B cell (primary cell): ENCODE data around the gene GABPB1. TPM values are rescaled to one million over a fixed set of nuclear protein-coding genes. Genes with fewer than 3 reads are reported as not detected.

Source experiments
- ATAC-seq: fragments of 200-7000 bp; cut with Tn5 transposase; one replicate; pipeline ENCODE4 v1.10.0; 2021; ENCODE audit warnings: low read depth, mild to moderate bottlenecking, moderate number of reproducible peaks, moderate library complexity
- CTCF ChIA-PET: fragments of 350-600 bp; sonication (Branson Sonifier 250); formaldehyde crosslinking; loops from one replicate; lab custom pipeline; 2021; ENCODE audit warnings: antibody characterized with exemption, inconsistent platforms; lab: Charles Lee
- POLR2A ChIA-PET: fragments of 350-600 bp; sonication (Branson Sonifier 250); formaldehyde crosslinking; loops from one replicate; lab custom pipeline; 2021; ENCODE audit warnings: antibody characterized with exemption; lab: Charles Lee
- DNase-seq: peaks from one replicate; pipeline ENCODE4 v3.0.0; 2013
- H2AFZ ChIP-seq: 2 replicates; pipeline ENCODE4 v1.6.1; 2012; ENCODE audit warnings: mild to moderate bottlenecking, low read depth, low read length; ENCODE audit not compliant: insufficient read depth, poor library complexity, severe bottlenecking
- H3K27ac ChIP-seq, 2 donors: 1 replicate in 1 of 2; 2 replicates in 1 of 2; pipeline ENCODE4 v1.5.1; 2012 to 2013; ENCODE audit warnings: low read length in 2 of 2, mild to moderate bottlenecking in 2 of 2, moderate library complexity in 1 of 2
- H3K27me3 ChIP-seq, 4 experiments: fragments of 200-600 bp in 1 of 4; sonication (generic) in 1 of 4; replicated peaks in 1 of 4; 1 replicate in 2 of 4; 2 replicates in 2 of 4; pipeline versions ENCODE4 v1.6.1 to v1.7.0; 2013 to 2016; ENCODE audit warnings: low read length in 3 of 4, mild to moderate bottlenecking in 2 of 4, mixed read lengths in 1 of 4, moderate library complexity in 1 of 4; ENCODE audit not compliant: insufficient read depth in 4 of 4, control insufficient read depth in 3 of 4; ENCODE audit errors: control extremely low read depth in 1 of 4
- H3K36me3 ChIP-seq, 2 experiments: replicated peaks in 1 of 2; 1 replicate in 1 of 2; 2 replicates in 1 of 2; pipeline versions ENCODE4 v1.6.1 to v1.7.1; 2013; ENCODE audit warnings: low read length in 1 of 2; ENCODE audit not compliant: insufficient read depth in 2 of 2, control insufficient read depth in 1 of 2; ENCODE audit errors: control extremely low read depth in 1 of 2, extremely low read depth in 1 of 2
- H3K4me1 ChIP-seq, 2 donors: fragments of 200-600 bp in 1 of 2; sonication (generic) in 1 of 2; 1 replicate in 1 of 2; 2 replicates in 1 of 2; pipeline versions ENCODE4 v1.5.1 to v1.6.1; 2013 to 2017; ENCODE audit warnings: low read length in 2 of 2; ENCODE audit not compliant: control insufficient read depth in 2 of 2, insufficient read depth in 2 of 2
- H3K4me2 ChIP-seq: replicated peaks from 2 replicates; pipeline ENCODE3; 2012; ENCODE audit warnings: mild to moderate bottlenecking, low read depth, low read length; ENCODE audit not compliant: poor library complexity, severe bottlenecking
- H3K4me3 ChIP-seq, 5 experiments: fragments of 200-600 bp in 1 of 5; sonication (generic) in 1 of 5; 1 replicate in 3 of 5; 2 replicates in 2 of 5; pipeline versions ENCODE4 v1.5.1 to v1.7.0; 2011 to 2016; ENCODE audit warnings: low read length in 4 of 5, mild to moderate bottlenecking in 4 of 5, low read depth in 2 of 5, control low read depth in 1 of 5, moderate library complexity in 1 of 5; ENCODE audit not compliant: insufficient read depth in 1 of 5; ENCODE audit errors: control extremely low read depth in 1 of 5, extremely low read depth in 1 of 5
- H3K79me2 ChIP-seq: fragments of 200-600 bp; sonication (generic); one replicate; pipeline ENCODE4 v1.6.0; 2016; ENCODE audit warnings: low read length; ENCODE audit not compliant: control insufficient read depth, insufficient read depth
- H3K9ac ChIP-seq: fragments of 200-600 bp; sonication (generic); 2 replicates; pipeline ENCODE4 v1.6.1; 2017; ENCODE audit warnings: mild to moderate bottlenecking, low read length, moderate library complexity
- H3K9me3 ChIP-seq, 3 donors: one replicate each; pipeline versions ENCODE4 v1.6.1 to v1.7.1; 2013; ENCODE audit warnings: low read length in 2 of 3; ENCODE audit not compliant: control insufficient read depth in 2 of 3, insufficient read depth in 1 of 3; ENCODE audit errors: control extremely low read depth in 1 of 3
- H4K20me1 ChIP-seq: 2 replicates; pipeline ENCODE4 v1.6.0; 2012; ENCODE audit warnings: mild to moderate bottlenecking, low read length; ENCODE audit not compliant: insufficient read depth, control insufficient read depth, poor library complexity, severe bottlenecking
- H3K27ac Mint-ChIP-seq: one replicate; pipeline ENCODE4 v1.8.0; 2021; ENCODE audit warnings: mixed read lengths
- H3K27me3 Mint-ChIP-seq: one replicate; pipeline ENCODE4 v1.8.0; 2021; ENCODE audit warnings: mixed read lengths
- H3K4me1 Mint-ChIP-seq: one replicate; pipeline ENCODE4 v1.8.0; 2021; ENCODE audit warnings: mixed read lengths
- H3K4me3 Mint-ChIP-seq: one replicate; pipeline ENCODE4 v1.8.0; 2021; ENCODE audit warnings: mixed read lengths
- H3K9me3 Mint-ChIP-seq: one replicate; pipeline ENCODE4 v1.8.0; 2022; ENCODE audit warnings: mixed read lengths; ENCODE audit not compliant: insufficient read depth
- CTCF ChIP-seq: fragments of 200-600 bp; IDR thresholded peaks from one replicate; pipeline ENCODE4 v1.8.0; 2022; ENCODE audit warnings: antibody characterized with exemption, mild to moderate bottlenecking
- EZH2 ChIP-seq: IDR thresholded peaks from 2 replicates; pipeline ENCODE4 v1.6.1; 2012; ENCODE audit warnings: borderline replicate concordance, low read depth, mild to moderate bottlenecking, moderate library complexity, low read length; ENCODE audit not compliant: insufficient read depth, poor library complexity, severe bottlenecking
- WGBS: methylation state at CpG from one replicate; pipeline ENCODE4 v1.1.5; 2013; ENCODE audit warnings: missing lambda C conversion rate; ENCODE audit not compliant: insufficient coverage; 5-methylcytosine and 5-hydroxymethylcytosine counted together
- intact Hi-C: fragments of 100-400 bp; cut with micrococcal nuclease; formaldehyde crosslinking; loops from one replicate; pipeline ENCODE4 v1.10.0; 2022
- polyA plus RNA-seq: library from polyadenylated mRNA; depleted of rRNA; stranded (reverse); fragments of >200 nt; gene quantifications from 2 replicates; pipeline ENCODE4 v1.2.3, GENCODE V29; 2012
- total RNA-seq, 2 donors: library from RNA; stranded (reverse); fragments of 120-200 nt in 1 of 2; gene quantifications; 1 replicate in 1 of 2; 2 replicates in 1 of 2; pipeline versions ENCODE4 v1.2.3 to v1.2.4, GENCODE V29; 2013 to 2022

Gene GABPB1
- total and polyA plus RNA-seq, 2 donors (not counting 1 experiment from before 2014, with no cell fraction given), result 24.1 to 37.1 TPM

- Mint-ChIP-seq H3K27me3 (no peaks in the 10 kb centered on the region), H3K27ac (no peak overlapping the region), H3K4me3 (no peak overlapping the region), H3K9me3 (no peaks in the 10 kb centered on the region), H3K4me1 (no peaks in the 10 kb centered on the region)
- TF ChIP-seq EZH2, result no peak
- no peak for TF ChIP-seq CTCF
- Histone ChIP-seq H3K9ac (no peak overlapping the region), H3K4me1 (no peaks in the 10 kb centered on the region), H2AFZ (no peak overlapping the region), H3K9me3 (no peaks in the 10 kb centered on the region), H4K20me1 (no peaks in the 10 kb centered on the region), H3K27ac (no peak overlapping the region), H3K27me3 (no peaks in the 10 kb centered on the region), H3K79me2 (no peaks in the 10 kb centered on the region), H3K36me3 (peaks cover 4 to 11% of the 10 kb centered on the region in 2 experiments), H3K4me2 (no peak overlapping the region), H3K4me3 (no peak overlapping the region)
- ATAC-seq, result no peak
- POLR2A ChIA-PET, result no interaction called here
- whole genome bisulfite sequencing, result no CpG with 5 or more reads among the region's 1 CpG
- CTCF ChIA-PET, result no interaction called here
- no peak for DNase-seq
- intact Hi-C loops, result no loop called here
These were observed 77.6 kb downstream of the GABPB1 start for GRCh38 chr15:50277370-50277769.

GRCh38 chr15:50275908-50276307 lies 79.1 kb downstream of the GABPB1 start:
- H3K4me2 ChIP-seq, result no peak overlapping the region
- no peak overlapping the region for H2AFZ ChIP-seq
- no peaks in the 10 kb centered on the region for H4K20me1 ChIP-seq
- ATAC-seq (no peak), DNase-seq (no peak)
- no peak overlapping the region for H3K4me3 Mint-ChIP-seq
- POLR2A ChIA-PET, result no interaction called here
- H3K9me3 Mint-ChIP-seq, result no peaks in the 10 kb centered on the region
- TF ChIP-seq EZH2, result no peak
- TF ChIP-seq CTCF, result no peak
- no CpG with 5 or more reads among the region's 3 CpGs for WGBS
- no peaks in the 10 kb centered on the region for H3K4me1 Mint-ChIP-seq
- H3K4me1 ChIP-seq, result no peaks in the 10 kb centered on the region
- CTCF ChIA-PET, result no interaction called here
- H3K79me2 ChIP-seq, result no peaks in the 10 kb centered on the region
- H3K9me3 ChIP-seq, result no peaks in the 10 kb centered on the region
- H3K36me3 ChIP-seq, result peaks cover 4 to 8% of the 10 kb centered on the region in 2 experiments
- no peak overlapping the region for H3K27ac ChIP-seq
- H3K9ac ChIP-seq, result no peak overlapping the region
- H3K4me3 ChIP-seq, result no peak overlapping the region
- H3K27me3 ChIP-seq, result no peaks in the 10 kb centered on the region
- no peak overlapping the region for H3K27ac Mint-ChIP-seq
- H3K27me3 Mint-ChIP-seq, result no peaks in the 10 kb centered on the region
- intact Hi-C loops, result no loop called here
